GM23248 (cell line): ENCODE data around the gene CA4. TPM values are rescaled to one million over a fixed set of nuclear protein-coding genes. Genes with fewer than 3 reads are reported as not detected.

ENCODE experiments used
- DNase-seq: peaks from one replicate; pipeline ENCODE4 v3.0.0-alpha.2; 2015
- H2AFZ ChIP-seq: fragments of 200-600 bp; sonication (generic); 2 replicates; pipeline ENCODE4 v1.6.1; 2016; ENCODE audit warnings: antibody characterized with exemption
- H3F3A ChIP-seq: fragments of 200-600 bp; sonication (generic); 2 replicates; pipeline ENCODE4 v1.6.1; 2016; ENCODE audit warnings: mild to moderate bottlenecking, antibody characterized with exemption, mixed run types; ENCODE audit not compliant: insufficient read depth
- H3K27ac ChIP-seq: fragments of 200-600 bp; sonication (generic); 2 replicates; pipeline ENCODE4 v1.5.1; 2016; ENCODE audit warnings: mild to moderate bottlenecking
- H3K27me3 ChIP-seq: fragments of 200-600 bp; sonication (generic); replicated peaks from 2 replicates; pipeline ENCODE4 v1.6.1; 2016; ENCODE audit warnings: mild to moderate bottlenecking; ENCODE audit not compliant: insufficient read depth
- H3K36me3 ChIP-seq: fragments of 200-600 bp; sonication (generic); 2 replicates; pipeline ENCODE4 v1.6.1; 2016; ENCODE audit warnings: low read depth, mild to moderate bottlenecking
- H3K4me1 ChIP-seq: fragments of 200-600 bp; sonication (generic); 2 replicates; pipeline ENCODE4 v1.6.1; 2016; ENCODE audit warnings: mild to moderate bottlenecking; ENCODE audit not compliant: insufficient read depth
- H3K4me2 ChIP-seq: fragments of 200-600 bp; sonication (generic); one replicate; pipeline ENCODE4 v1.6.1; 2016; ENCODE audit warnings: mild to moderate bottlenecking; ENCODE audit not compliant: unreplicated experiment
- H3K4me3 ChIP-seq: fragments of 200-600 bp; sonication (generic); 2 replicates; pipeline ENCODE4 v1.5.1; 2016; ENCODE audit warnings: mild to moderate bottlenecking
- H3K79me2 ChIP-seq: fragments of 200-600 bp; sonication (generic); 2 replicates; pipeline ENCODE4 v1.6.1; 2016; ENCODE audit warnings: mild to moderate bottlenecking; ENCODE audit not compliant: insufficient read depth
- H3K9ac ChIP-seq: fragments of 200-600 bp; sonication (generic); 2 replicates; pipeline ENCODE4 v1.6.1; 2016; ENCODE audit warnings: mild to moderate bottlenecking
- H3K9me2 ChIP-seq: fragments of 200-600 bp; sonication (generic); 2 replicates; pipeline ENCODE4 v1.6.1; 2016; ENCODE audit warnings: mixed run types, mild to moderate bottlenecking, moderate library complexity; ENCODE audit not compliant: insufficient read depth
- H3K9me3 ChIP-seq: fragments of 200-600 bp; sonication (generic); one replicate; pipeline ENCODE4 v1.6.1; 2017; ENCODE audit warnings: low read depth
- H4K20me1 ChIP-seq: fragments of 200-600 bp; sonication (generic); 2 replicates; pipeline ENCODE4 v1.6.0; 2016; ENCODE audit not compliant: insufficient read depth
- EZH2 ChIP-seq: fragments of 200-600 bp; sonication (generic); IDR thresholded peaks from 2 replicates; pipeline ENCODE4 v1.6.1; 2018; ENCODE audit warnings: antibody characterized with exemption, mild to moderate bottlenecking; ENCODE audit not compliant: insufficient read depth, poor library complexity, severe bottlenecking
- EZH2phosphoT487 ChIP-seq: fragments of 200-600 bp; sonication (generic); IDR thresholded peaks from 2 replicates; pipeline ENCODE4 v1.6.1; 2018; ENCODE audit warnings: antibody characterized with exemption, moderate library complexity, mild to moderate bottlenecking, low read depth; ENCODE audit not compliant: insufficient read depth
- WGBS, 2 experiments: methylation state at CpG; one replicate each; pipeline ENCODE4 v1.1.6; 2015 to 2017; ENCODE audit warnings: low lambda C conversion rate in 2 of 2, low coverage in 1 of 2; ENCODE audit errors: missing lambda C conversion rate in 2 of 2; 5-methylcytosine and 5-hydroxymethylcytosine counted together
- in situ Hi-C: fragments of 300-500 bp; cut with MboI; formaldehyde crosslinking; loops from 2 replicates; pipeline ENCODE4 v1.15.0; 2020
- polyA plus RNA-seq: library from polyadenylated mRNA; unstranded; fragments of >200 nt; fragmentation: Nextera tagmentation; extraction: Ambion mirVana; gene quantifications from 2 replicates; pipeline ENCODE4 v1.2.1, GENCODE V29; 2016
- total RNA-seq: library from RNA; depleted of rRNA; stranded (reverse); fragments of >200 nt; shearing (Covaris generic); gene quantifications from 2 replicates; pipeline ENCODE4 v1.2.3, GENCODE V29; 2014

CA4 gene
- total and polyA plus RNA-seq, 2 experiments from 2014 or later, result not detected

GRCh38 chr17:60148373-60148772, 1.4 kb upstream of the CA4 start:
- no peak overlapping the region for H2AFZ ChIP-seq
- peaks cover 46% of the 10 kb centered on the region for H3K27me3 ChIP-seq
- H3K27ac ChIP-seq, result no peak overlapping the region
- no peak for DNase-seq
- no peak overlapping the region for H3K9ac ChIP-seq
- no peak overlapping the region for H3K4me2 ChIP-seq
- 0 out of 2 replicates have a peak, but pooled peaks cover under 1% of the 10 kb centered on the region for H3F3A ChIP-seq
- no peaks in the 10 kb centered on the region for H4K20me1 ChIP-seq
- H3K4me1 ChIP-seq, result peaks cover under 1% of the 10 kb centered on the region; the same call in 1 of the 2 replicates
- H3K79me2 ChIP-seq, result no peaks in the 10 kb centered on the region
- no peaks in the 10 kb centered on the region for H3K9me3 ChIP-seq
- in situ Hi-C loops, result no loop called here
- H3K4me3 ChIP-seq, result no peak overlapping the region
- H3K9me2 ChIP-seq, result no peaks in the 10 kb centered on the region
- 54 to 59% methylated on average over 2 of the region's 2 CpGs for WGBS, 2 experiments
- TF ChIP-seq EZH2phosphoT487 (no peak), EZH2 (no peak)
- H3K36me3 ChIP-seq, result no peaks in the 10 kb centered on the region

GRCh38 chr17:60151355-60151754, 1.6 kb downstream of the CA4 start:
- Histone ChIP-seq H3K79me2 (no peaks in the 10 kb centered on the region), H3K9me2 (no peaks in the 10 kb centered on the region), H4K20me1 (no peaks in the 10 kb centered on the region), H3K4me1 (peaks cover 11% of the 10 kb centered on the region), H3K4me2 (no peak overlapping the region), H3K9me3 (no peaks in the 10 kb centered on the region), H3K4me3 (no peak overlapping the region), H3K36me3 (no peaks in the 10 kb centered on the region), H3K27ac (no peak overlapping the region), H3K27me3 (peaks cover 27% of the 10 kb centered on the region), H3K9ac (no peak overlapping the region), H2AFZ (no peak overlapping the region), H3F3A (peaks cover 3% of the 10 kb centered on the region; the same call in 1 of the 2 replicates)
- in situ Hi-C loops, result no loop called here
- TF ChIP-seq EZH2phosphoT487, result no peak
- no peak for TF ChIP-seq EZH2
- DNase-seq, result no peak
- 77 to 82% methylated on average over 5 of the region's 5 CpGs for WGBS, 2 experiments

DNA sequence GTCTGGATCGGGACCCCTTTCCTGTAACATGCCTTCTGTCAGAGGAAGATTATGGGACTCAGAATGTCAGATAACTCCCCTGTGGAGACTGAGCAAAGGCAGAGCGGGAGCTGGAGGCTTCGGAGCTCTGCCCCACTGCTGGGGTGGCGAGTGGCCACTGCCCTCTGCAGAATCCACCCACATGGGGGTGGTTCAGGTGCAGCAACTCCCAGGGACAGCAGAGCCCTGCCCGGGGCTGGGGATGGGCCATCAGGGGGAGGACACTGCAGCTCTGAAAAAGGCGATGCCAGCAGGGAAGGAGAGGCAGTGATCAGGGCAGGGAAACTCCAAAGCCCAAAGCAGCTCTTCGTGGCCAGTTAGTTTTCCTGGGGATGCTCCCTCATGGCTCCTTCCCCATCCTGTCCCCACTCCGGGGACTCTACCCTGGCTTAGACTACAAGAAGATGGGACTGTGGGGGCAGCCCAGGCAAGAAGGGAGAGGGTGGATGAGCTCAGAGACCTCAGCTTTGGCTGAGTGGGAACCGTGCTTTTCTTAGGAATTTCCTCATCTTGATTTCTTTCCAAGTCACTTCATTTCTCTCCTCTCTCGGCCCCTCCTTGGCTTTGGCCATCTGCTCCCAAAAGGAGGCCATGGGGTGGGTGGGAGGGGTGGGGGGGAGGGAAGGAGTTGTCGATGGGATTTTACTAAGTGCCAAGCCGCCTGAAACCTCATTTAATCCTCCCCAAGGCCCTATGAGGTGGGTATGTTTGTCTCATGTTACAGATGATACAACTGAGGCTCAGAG, 4.0 kb downstream of the CA4 start:
- H3K9me3 ChIP-seq, result no peaks in the 10 kb centered on the region
- H3K4me1 ChIP-seq, result peaks cover 11% of the 10 kb centered on the region
- H3K27me3 ChIP-seq, result peaks cover 26% of the 10 kb centered on the region
- H3K36me3 ChIP-seq, result no peaks in the 10 kb centered on the region
- no peak overlapping the region for H3K4me2 ChIP-seq
- in situ Hi-C loops, result no loop called here
- H3K9me2 ChIP-seq, result no peaks in the 10 kb centered on the region
- no peak overlapping the region for H3K4me3 ChIP-seq
- H3K9ac ChIP-seq, result no peak overlapping the region
- H3F3A ChIP-seq, result peaks cover 3% of the 10 kb centered on the region; the same call in 1 of the 2 replicates
- TF ChIP-seq EZH2phosphoT487 (no peak), EZH2 (no peak)
- peak; percentile 56 for DNase-seq
- no peak overlapping the region for H2AFZ ChIP-seq
- no peak overlapping the region for H3K27ac ChIP-seq
- no peaks in the 10 kb centered on the region for H4K20me1 ChIP-seq
- H3K79me2 ChIP-seq, result no peaks in the 10 kb centered on the region
- WGBS, 2 experiments, result 35 to 37% methylated on average over 12 of the region's 12 CpGs

DNA sequence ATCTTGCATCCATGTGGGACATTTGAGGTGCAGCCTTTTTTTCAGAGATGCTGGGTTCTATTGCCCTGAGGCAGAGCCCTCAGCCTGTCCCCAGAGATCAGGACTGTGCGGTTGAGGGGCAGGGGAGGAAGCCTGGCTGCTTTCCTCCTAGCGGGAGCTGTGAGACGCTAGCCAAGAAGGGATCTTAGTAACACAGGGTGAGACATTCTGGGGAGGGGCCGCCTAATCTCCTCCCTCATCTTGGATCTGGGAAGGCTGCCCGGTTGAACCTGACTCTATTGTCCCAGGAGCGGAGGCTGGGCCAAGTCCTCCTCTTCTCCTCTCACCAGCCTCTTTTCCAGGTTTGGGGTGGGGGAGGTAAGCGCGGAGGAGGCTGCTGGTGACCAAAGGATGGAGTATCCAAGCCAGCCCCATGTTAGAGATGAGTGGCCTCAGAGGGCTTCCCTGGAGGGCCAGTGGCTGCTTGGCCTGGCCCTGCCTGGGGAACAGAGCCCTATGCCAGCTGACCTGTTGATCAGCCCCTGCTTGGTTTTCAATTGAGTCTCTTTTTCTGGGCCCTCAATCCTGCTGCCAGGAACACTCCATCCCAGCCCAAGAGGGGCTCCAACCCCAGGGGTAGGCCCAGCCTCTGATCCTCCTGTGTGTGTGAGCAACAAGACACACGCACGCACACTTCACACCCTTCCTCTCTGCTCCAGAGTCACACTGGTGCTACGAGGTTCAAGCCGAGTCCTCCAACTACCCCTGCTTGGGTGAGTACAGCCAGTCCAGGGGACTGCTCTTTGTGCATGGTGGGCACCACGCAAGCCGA, 5.0 kb downstream of the CA4 start:
- peak; percentile 91 for DNase-seq
- H3K4me3 ChIP-seq, result no peak overlapping the region
- H3K4me1 ChIP-seq, result peaks cover 11% of the 10 kb centered on the region
- H3K4me2 ChIP-seq, result peak overlapping the region; percentile 37
- no peak overlapping the region for H3K9ac ChIP-seq
- no peak overlapping the region for H2AFZ ChIP-seq
- in situ Hi-C loops, result no loop called here
- H3K36me3 ChIP-seq, result no peaks in the 10 kb centered on the region
- no peaks in the 10 kb centered on the region for H3K9me3 ChIP-seq
- H4K20me1 ChIP-seq, result no peaks in the 10 kb centered on the region
- H3K9me2 ChIP-seq, result no peaks in the 10 kb centered on the region
- H3F3A ChIP-seq, result peaks cover 3% of the 10 kb centered on the region; the same call in 1 of the 2 replicates
- H3K27me3 ChIP-seq, result peaks cover 17% of the 10 kb centered on the region
- TF ChIP-seq EZH2 (no peak), EZH2phosphoT487 (no peak)
- H3K79me2 ChIP-seq, result no peaks in the 10 kb centered on the region
- 44 to 50% methylated on average over 14 of the region's 14 CpGs for WGBS, 2 experiments
- 0 out of 2 replicates have a peak overlapping the region, but pooled peaks have one; percentile 2 for H3K27ac ChIP-seq
